ENCODE data around the gene GLIS2.
"Not testable (repeated sequence)": the region's sequence is repeated elsewhere in the genome, so short reads cannot be mapped to it uniquely, and the experiment has no call there.

The GLIS2 gene

GRCh38 chr16:4332623-4333307 is 16.9 kb downstream of the GLIS2 start:
- no peak for FAIRE-seq
- DNase-seq (ENCODE audit: insufficient read length), result no peak
- TF ChIP-seq POLR2AphosphoS5 (IDR thresholded peaks at IDR 0.05; ENCODE audit: low read depth, low read length), result no peak
- no peak for TF ChIP-seq TAF1 (IDR thresholded peaks at IDR 0.05; ENCODE audit: borderline replicate concordance, low read depth, low read length)
- TF ChIP-seq POLR2A (IDR thresholded peaks at IDR 0.05; ENCODE audit: low read depth, low read length), result no peak

- TF ChIP-seq POLR2A (IDR thresholded peaks at IDR 0.05; ENCODE audit: low read depth, low read length) (no peak), TAF1 (IDR thresholded peaks at IDR 0.05; ENCODE audit: borderline replicate concordance, low read depth, low read length) (no peak), POLR2AphosphoS5 (IDR thresholded peaks at IDR 0.05; ENCODE audit: low read depth, low read length) (no peak)
- DNase-seq (ENCODE audit: insufficient read length) (no peak), FAIRE-seq (no peak)
Observed at GRCh38 chr16:4333308-4333638, 17.4 kb downstream of the GLIS2 start.

- DNase-seq (ENCODE audit: insufficient read length); FAIRE-seq: not testable (repeated sequence)
Observed at GRCh38 chr16:4333714-4334113, 17.8 kb downstream of the GLIS2 start.

- FAIRE-seq, result no peak
- no peak for TF ChIP-seq POLR2AphosphoS5 (IDR thresholded peaks at IDR 0.05; ENCODE audit: low read depth, low read length)
- TF ChIP-seq TAF1 (IDR thresholded peaks at IDR 0.05; ENCODE audit: borderline replicate concordance, low read depth, low read length), result no peak
- no peak for TF ChIP-seq POLR2A (IDR thresholded peaks at IDR 0.05; ENCODE audit: low read depth, low read length)
- DNase-seq (ENCODE audit: insufficient read length), result no peak
Observed at GRCh38 chr16:4334724-4335495, 19.0 kb downstream of the GLIS2 start.

- DNase-seq (ENCODE audit: insufficient read length), result no peak
- TF ChIP-seq POLR2A (IDR thresholded peaks at IDR 0.05; ENCODE audit: low read depth, low read length), result no peak
- no peak for TF ChIP-seq TAF1 (IDR thresholded peaks at IDR 0.05; ENCODE audit: borderline replicate concordance, low read depth, low read length)
- no peak for TF ChIP-seq POLR2AphosphoS5 (IDR thresholded peaks at IDR 0.05; ENCODE audit: low read depth, low read length)
- no peak for FAIRE-seq
Observed at GRCh38 chr16:4336701-4337539, 21.1 kb downstream of the GLIS2 start.

GRCh38 chr16:4337540-4338088 is 21.7 kb downstream of the GLIS2 start:
- TF ChIP-seq POLR2A (IDR thresholded peaks at IDR 0.05; ENCODE audit: low read depth, low read length), result no peak
- TF ChIP-seq POLR2AphosphoS5 (IDR thresholded peaks at IDR 0.05; ENCODE audit: low read depth, low read length), result no peak
- TF ChIP-seq TAF1 (IDR thresholded peaks at IDR 0.05; ENCODE audit: borderline replicate concordance, low read depth, low read length), result no peak
- FAIRE-seq, result no peak
- DNase-seq (ENCODE audit: insufficient read length), result no peak

GRCh38 chr16:4338125-4338582 is 22.3 kb downstream of the GLIS2 start:
- no peak for TF ChIP-seq TAF1 (IDR thresholded peaks at IDR 0.05; ENCODE audit: borderline replicate concordance, low read depth, low read length)
- TF ChIP-seq POLR2AphosphoS5 (IDR thresholded peaks at IDR 0.05; ENCODE audit: low read depth, low read length), result no peak
- TF ChIP-seq POLR2A (IDR thresholded peaks at IDR 0.05; ENCODE audit: low read depth, low read length), result no peak
- DNase-seq (ENCODE audit: insufficient read length) (no peak), FAIRE-seq (no peak)

- FAIRE-seq (no peak), DNase-seq (ENCODE audit: insufficient read length) (no peak)
- TF ChIP-seq POLR2AphosphoS5 (IDR thresholded peaks at IDR 0.05; ENCODE audit: low read depth, low read length) (no peak), TAF1 (IDR thresholded peaks at IDR 0.05; ENCODE audit: borderline replicate concordance, low read depth, low read length) (no peak), POLR2A (IDR thresholded peaks at IDR 0.05; ENCODE audit: low read depth, low read length) (no peak)
Observed at GRCh38 chr16:4338712-4339299, 22.9 kb downstream of the GLIS2 start.

- no peak for TF ChIP-seq POLR2AphosphoS5 (IDR thresholded peaks at IDR 0.05; ENCODE audit: low read depth, low read length)
- no peak for TF ChIP-seq POLR2A (IDR thresholded peaks at IDR 0.05; ENCODE audit: low read depth, low read length)
- no peak for TF ChIP-seq TAF1 (IDR thresholded peaks at IDR 0.05; ENCODE audit: borderline replicate concordance, low read depth, low read length)
- no peak for DNase-seq (ENCODE audit: insufficient read length)
- no peak for FAIRE-seq
Observed at GRCh38 chr16:4339455-4339854, 23.6 kb downstream of the GLIS2 start.

- no peak for FAIRE-seq
- no peak for DNase-seq (ENCODE audit: insufficient read length)
- TF ChIP-seq POLR2AphosphoS5 (IDR thresholded peaks at IDR 0.05; ENCODE audit: low read depth, low read length) (no peak), TAF1 (IDR thresholded peaks at IDR 0.05; ENCODE audit: borderline replicate concordance, low read depth, low read length) (no peak), POLR2A (IDR thresholded peaks at IDR 0.05; ENCODE audit: low read depth, low read length) (no peak)
Observed at GRCh38 chr16:4339909-4340308, 24.0 kb downstream of the GLIS2 start.

GRCh38 chr16:4340443-4340842 is 24.6 kb downstream of the GLIS2 start:
- TF ChIP-seq POLR2A (IDR thresholded peaks at IDR 0.05; ENCODE audit: low read depth, low read length) (no peak), TAF1 (IDR thresholded peaks at IDR 0.05; ENCODE audit: borderline replicate concordance, low read depth, low read length) (no peak), POLR2AphosphoS5 (IDR thresholded peaks at IDR 0.05; ENCODE audit: low read depth, low read length) (no peak)
- FAIRE-seq, result no peak
- DNase-seq (ENCODE audit: insufficient read length), result no peak

Measured in GM12892 (cell line).